HFF-Myc (cell line): ENCODE measurements around the gene PLEKHM3.
"Not testable (repeated sequence)": the region's sequence is repeated elsewhere in the genome, so short reads cannot be mapped to it uniquely, and the experiment has no call there.

Source experiments
- DNase-seq: peaks from one replicate; pipeline ENCODE4 v3.0.0-alpha.2; 2011; ENCODE audit warnings: low read depth; ENCODE audit errors: extremely low read depth
- H3K4me3 ChIP-seq: replicated peaks from 2 replicates; pipeline ENCODE4 v1.5.1; 2011; ENCODE audit warnings: low read depth, mild to moderate bottlenecking, control low read depth, low read length
- TF ChIP-seq, protein P1 (sequence below): IDR thresholded peaks from 2 replicates; pipeline ENCODE4 v1.5.1; 2012; ENCODE audit warnings: mild to moderate bottlenecking, low read depth, low read length, control low read depth; ENCODE audit errors: missing control alignments

PLEKHM3 gene

DNA sequence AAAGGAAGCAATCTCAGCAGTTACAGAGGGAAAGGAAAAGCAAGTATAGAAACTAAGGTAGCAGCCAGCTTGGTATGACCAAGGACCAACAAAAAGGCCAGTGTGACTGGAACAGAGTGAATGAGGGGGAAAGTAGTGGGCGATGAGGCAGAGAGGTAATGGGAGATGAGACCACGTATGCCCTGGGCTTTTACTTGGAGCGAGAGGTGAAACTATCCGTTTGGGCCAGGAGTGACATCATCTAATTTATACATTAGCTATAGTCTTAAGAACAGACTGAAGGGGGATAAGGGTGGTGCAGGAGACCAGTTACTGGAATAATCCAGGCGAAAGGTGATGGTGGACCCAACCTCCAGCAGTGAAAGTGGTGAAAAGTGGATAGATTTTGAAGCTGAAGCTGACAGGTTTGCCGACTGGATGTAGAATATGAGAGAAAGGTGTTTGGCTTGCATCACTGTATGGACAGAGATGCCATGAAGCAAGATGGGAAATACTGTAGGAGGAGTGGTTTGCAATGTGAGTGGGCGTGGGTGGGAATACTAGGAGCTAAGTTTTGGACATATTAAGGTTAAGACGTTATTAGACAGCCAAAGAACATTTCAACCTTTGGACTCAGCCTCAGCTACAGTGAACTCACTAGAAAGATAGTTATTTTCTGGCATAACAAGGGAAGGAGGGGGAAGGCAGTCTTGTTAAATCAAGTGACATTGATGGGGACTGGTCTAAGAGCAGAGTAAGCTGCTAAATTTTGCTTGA is 106.0 kb downstream of the PLEKHM3 start:
- H3K4me3 ChIP-seq: no peak overlapping the region
- DNase-seq: no peak
- TF ChIP-seq, protein P1, sequence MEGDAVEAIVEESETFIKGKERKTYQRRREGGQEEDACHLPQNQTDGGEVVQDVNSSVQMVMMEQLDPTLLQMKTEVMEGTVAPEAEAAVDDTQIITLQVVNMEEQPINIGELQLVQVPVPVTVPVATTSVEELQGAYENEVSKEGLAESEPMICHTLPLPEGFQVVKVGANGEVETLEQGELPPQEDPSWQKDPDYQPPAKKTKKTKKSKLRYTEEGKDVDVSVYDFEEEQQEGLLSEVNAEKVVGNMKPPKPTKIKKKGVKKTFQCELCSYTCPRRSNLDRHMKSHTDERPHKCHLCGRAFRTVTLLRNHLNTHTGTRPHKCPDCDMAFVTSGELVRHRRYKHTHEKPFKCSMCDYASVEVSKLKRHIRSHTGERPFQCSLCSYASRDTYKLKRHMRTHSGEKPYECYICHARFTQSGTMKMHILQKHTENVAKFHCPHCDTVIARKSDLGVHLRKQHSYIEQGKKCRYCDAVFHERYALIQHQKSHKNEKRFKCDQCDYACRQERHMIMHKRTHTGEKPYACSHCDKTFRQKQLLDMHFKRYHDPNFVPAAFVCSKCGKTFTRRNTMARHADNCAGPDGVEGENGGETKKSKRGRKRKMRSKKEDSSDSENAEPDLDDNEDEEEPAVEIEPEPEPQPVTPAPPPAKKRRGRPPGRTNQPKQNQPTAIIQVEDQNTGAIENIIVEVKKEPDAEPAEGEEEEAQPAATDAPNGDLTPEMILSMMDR: no peak

DNA sequence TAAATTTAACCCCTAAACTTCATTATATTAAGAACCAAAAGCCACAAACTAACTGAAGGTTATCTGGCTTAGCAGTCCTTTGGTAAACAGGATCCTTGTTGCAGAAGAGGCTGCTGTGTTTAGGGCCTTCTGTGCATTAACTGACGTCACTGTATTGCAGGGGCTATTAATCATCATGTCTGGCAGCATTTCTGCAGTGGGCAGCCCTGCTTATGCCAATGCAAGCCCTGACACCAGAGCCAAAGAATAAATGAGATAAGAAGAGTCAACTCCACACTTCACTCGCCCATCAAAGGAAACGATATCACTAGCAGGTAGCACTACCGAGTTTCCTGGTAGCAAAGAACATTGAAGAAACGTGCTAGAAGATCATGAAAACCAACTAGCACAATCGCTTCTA is 110.6 kb downstream of the PLEKHM3 start:
- H3K4me3 ChIP-seq: no peak overlapping the region
- no peak for DNase-seq
- TF ChIP-seq, protein P1: no peak

DNA sequence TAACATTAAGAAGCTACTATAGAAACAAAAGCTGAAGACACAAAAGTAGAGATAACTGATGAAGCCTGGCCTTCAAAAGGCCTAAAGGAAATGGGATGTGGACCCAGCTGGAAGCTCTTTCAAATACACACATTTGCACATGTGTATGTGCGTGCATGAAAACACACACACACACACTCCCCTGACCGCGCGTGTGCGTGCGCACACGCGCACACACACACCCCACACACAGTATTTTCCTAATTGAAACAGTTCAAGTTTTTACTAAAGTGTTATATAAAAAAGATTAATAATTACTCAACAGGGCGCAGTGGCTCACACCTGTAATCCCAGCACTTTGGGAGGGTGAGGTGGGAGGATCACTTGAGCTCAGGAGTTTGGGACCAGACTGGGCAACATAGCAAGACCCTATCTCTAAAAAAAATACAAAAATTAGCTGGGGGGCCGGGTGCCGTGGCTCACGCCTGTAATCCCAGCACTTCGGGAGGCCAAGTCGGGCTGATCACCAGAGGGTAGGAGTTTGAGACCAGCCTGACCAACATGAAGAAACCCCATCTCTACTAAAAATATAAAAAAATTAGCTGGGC is 111.5 kb downstream of the PLEKHM3 start:
- H3K4me3 ChIP-seq: no peak overlapping the region
- TF ChIP-seq, protein P1: no peak
- DNase-seq: no peak

DNA sequence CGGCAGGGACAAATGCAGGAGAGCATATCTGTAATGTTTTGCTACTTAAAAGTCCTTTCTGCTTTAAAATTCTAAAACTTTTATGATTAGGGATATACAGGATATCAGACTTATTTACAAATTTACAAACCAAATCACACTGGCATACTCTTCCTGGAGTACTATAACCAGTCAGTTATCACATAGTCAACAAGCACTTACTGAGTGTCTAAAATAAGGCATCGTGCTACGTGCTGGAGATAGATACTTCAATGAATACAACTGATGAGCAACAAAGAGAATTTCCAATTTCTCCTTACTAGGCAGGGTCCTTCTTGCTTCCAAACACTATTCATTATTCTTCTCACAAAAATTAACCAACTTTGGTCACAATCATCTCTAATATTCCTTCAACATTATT is 113.5 kb downstream of the PLEKHM3 start:
- no peak overlapping the region for H3K4me3 ChIP-seq
- TF ChIP-seq, protein P1: no peak
- DNase-seq: no peak

DNA sequence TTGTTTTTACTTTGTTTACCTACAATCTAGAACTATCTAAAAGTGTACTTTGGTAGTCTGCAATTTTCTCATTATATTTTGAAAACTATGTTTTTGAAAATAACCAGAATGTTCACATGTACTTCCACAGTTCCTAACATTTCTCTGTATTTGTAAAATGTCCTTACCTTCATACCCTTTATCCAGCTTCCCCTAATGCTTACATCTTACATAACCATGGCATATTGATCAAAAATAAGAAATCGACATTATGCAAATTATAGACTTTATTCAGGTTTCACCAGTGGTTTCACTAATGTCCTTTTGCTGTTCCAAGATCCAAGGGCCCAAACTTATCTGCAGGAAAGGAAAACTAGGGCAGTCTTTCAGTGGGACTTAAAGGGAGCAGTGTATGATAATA is 114.1 kb downstream of the PLEKHM3 start:
- no peak for DNase-seq
- TF ChIP-seq, protein P1: no peak
- H3K4me3 ChIP-seq: no peak overlapping the region

DNA sequence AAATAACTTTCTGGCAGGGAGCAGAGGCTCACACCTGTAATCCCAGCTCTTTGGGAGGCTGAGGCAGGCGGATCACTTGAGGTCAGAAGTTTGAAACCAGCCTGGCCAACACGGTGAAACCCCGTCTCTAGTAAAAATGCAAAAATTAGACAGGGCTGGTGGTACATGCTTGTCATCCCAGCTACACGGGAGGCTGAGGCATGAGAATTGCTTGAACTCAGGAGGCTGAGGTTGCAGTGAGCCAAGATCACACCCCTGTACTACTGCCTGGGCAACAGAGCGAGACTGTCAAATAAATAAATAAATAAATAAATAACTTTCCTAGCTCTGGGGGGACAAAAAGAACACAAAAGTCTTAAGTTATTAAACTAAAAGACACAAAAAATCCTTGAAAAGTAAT is 118.8 kb downstream of the PLEKHM3 start:
- not testable (repeated sequence) for H3K4me3 ChIP-seq, DNase-seq

DNA sequence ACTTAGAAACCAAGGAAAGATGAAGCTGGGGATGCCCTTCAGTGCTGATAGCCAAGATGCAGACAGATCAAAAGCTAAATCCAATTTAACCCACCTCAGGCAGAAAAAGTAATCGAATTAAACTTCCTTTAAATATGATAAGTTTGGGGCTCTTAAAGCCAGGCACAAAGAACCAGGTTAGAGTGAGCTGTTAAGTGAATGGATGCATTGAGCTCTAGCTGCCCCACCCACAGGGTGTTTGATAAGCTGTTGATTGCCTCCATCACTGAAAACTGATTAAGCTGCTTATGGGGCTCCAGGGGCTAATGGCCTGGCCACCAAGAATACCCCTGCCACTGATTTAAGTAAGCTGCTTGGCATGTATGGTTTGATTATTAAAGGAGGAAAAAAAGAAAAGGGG is 119.8 kb downstream of the PLEKHM3 start:
- DNase-seq: no peak
- H3K4me3 ChIP-seq: no peak overlapping the region
- TF ChIP-seq, protein P1: no peak
